OCI-LY7 (cell line): ENCODE data around the gene LSMEM2. TPM values are rescaled to one million over a fixed set of nuclear protein-coding genes. Genes with fewer than 3 reads are reported as not detected.

Source experiments
- BruUV-seq: library from RNA; stranded (reverse); fragments of 400-500 nt; replicated peaks from 2 replicates; lab custom pipeline; 2021; lab: Mats Ljungman, UMichigan
- CTCF ChIA-PET: fragments of 300-600 bp; sonication (Branson Sonifier 250); formaldehyde crosslinking; loops from one replicate; lab custom pipeline; 2022; ENCODE audit warnings: antibody characterized with exemption; ENCODE audit not compliant: unreplicated experiment; lab: Charles Lee
- POLR2A ChIA-PET: fragments of 300-600 bp; sonication (Branson Sonifier 250); formaldehyde crosslinking; loops from one replicate; lab custom pipeline; 2022; ENCODE audit warnings: antibody characterized with exemption; lab: Charles Lee
- DNase-seq: peaks from one replicate; pipeline ENCODE4 v3.0.0-alpha.2; 2015; ENCODE audit warnings: low spot score
- H2AFZ ChIP-seq: fragments of 200-600 bp; sonication (generic), shearing (Covaris generic); 2 replicates; pipeline ENCODE4 v1.6.1; 2014; ENCODE audit warnings: mild to moderate bottlenecking, antibody characterized with exemption, low read length, moderate library complexity
- H3K27ac ChIP-seq: fragments of 200-600 bp; sonication (generic); 2 replicates; pipeline ENCODE4 v1.5.1; 2014; ENCODE audit warnings: mixed run types, low read depth, mild to moderate bottlenecking, moderate library complexity, low read length, inconsistent platforms; ENCODE audit not compliant: poor library complexity, severe bottlenecking
- H3K36me3 ChIP-seq: fragments of 200-600 bp; sonication (generic); 2 replicates; pipeline ENCODE4 v1.6.1; 2014; ENCODE audit warnings: mild to moderate bottlenecking, antibody characterized with exemption, low read length, moderate library complexity, mixed read lengths; ENCODE audit not compliant: insufficient read depth
- H3K4me1 ChIP-seq: fragments of 200-600 bp; sonication (generic); 2 replicates; pipeline ENCODE4 v1.5.1; 2014; ENCODE audit warnings: mild to moderate bottlenecking, low read length; ENCODE audit not compliant: insufficient read depth, poor library complexity, severe bottlenecking
- H3K4me2 ChIP-seq: fragments of 200-600 bp; sonication (generic); 2 replicates; pipeline ENCODE4 v1.6.1; 2014; ENCODE audit warnings: mild to moderate bottlenecking, low read length
- H3K4me3 ChIP-seq: fragments of 200-600 bp; sonication (generic); 2 replicates; pipeline ENCODE4 v1.5.1; 2014; ENCODE audit warnings: mild to moderate bottlenecking, low read depth, low read length; ENCODE audit not compliant: poor library complexity, severe bottlenecking
- H3K79me2 ChIP-seq: fragments of 200-600 bp; sonication (generic); 2 replicates; pipeline ENCODE4 v1.6.1; 2016; ENCODE audit warnings: low read depth, mild to moderate bottlenecking, low read length, moderate library complexity, mixed read lengths; ENCODE audit not compliant: insufficient read depth
- H3K9me2 ChIP-seq: fragments of 200-600 bp; sonication (generic); 2 replicates; pipeline ENCODE4 v1.6.1; 2016; ENCODE audit warnings: mild to moderate bottlenecking, low read length, mixed read lengths; ENCODE audit not compliant: insufficient read depth
- H3K9me3 ChIP-seq: fragments of 200-600 bp; sonication (generic); 2 replicates; pipeline ENCODE4 v1.6.1; 2014; ENCODE audit warnings: mild to moderate bottlenecking, mixed run types, low read length, mixed read lengths
- H4K20me1 ChIP-seq: fragments of 200-600 bp; sonication (generic); 2 replicates; pipeline ENCODE4 v1.6.1; 2014; ENCODE audit warnings: mild to moderate bottlenecking, antibody characterized with exemption, low read length, moderate library complexity, mixed read lengths; ENCODE audit not compliant: insufficient read depth
- CTCF ChIP-seq: fragments of 200-600 bp; sonication (generic); conservative IDR thresholded peaks from 2 replicates; pipeline ENCODE4 v1.5.1; 2014; ENCODE audit warnings: mild to moderate bottlenecking, antibody characterized with exemption, low read length, moderate library complexity, mixed read lengths
- EZH2phosphoT487 ChIP-seq: fragments of 200-600 bp; sonication (generic); IDR thresholded peaks from 2 replicates; pipeline ENCODE4 v1.6.1; 2018; ENCODE audit warnings: low read depth, borderline replicate concordance, mild to moderate bottlenecking, mixed run types, antibody characterized with exemption, low read length, moderate library complexity, mixed read lengths
- intact Hi-C: fragments of 100-400 bp; cut with micrococcal nuclease; formaldehyde crosslinking; loops from one replicate; pipeline ENCODE4 v1.10.0; 2022; ENCODE audit not compliant: unreplicated experiment
- total RNA-seq, 2 experiments: library from RNA; depleted of rRNA in 1 of 2; stranded (reverse); fragments of >200 nt in 1 of 2; shearing (Covaris generic) in 1 of 2; gene quantifications; 2 replicates each; pipeline ENCODE4 v1.2.3, GENCODE V29; 2014 to 2022

The LSMEM2 gene
- total RNA-seq, 2 experiments from 2014 or later: not detected

- Histone ChIP-seq H3K4me3 (no peak overlapping the region), H4K20me1 (no peaks in the 10 kb centered on the region), H3K9me3 (no peaks in the 10 kb centered on the region), H3K4me1 (peaks cover 17% of the 10 kb centered on the region), H3K4me2 (no peak overlapping the region), H3K36me3 (peaks cover 10% of the 10 kb centered on the region), H3K79me2 (peaks cover 20% of the 10 kb centered on the region), H3K27ac (no peak overlapping the region), H3K9me2 (no peaks in the 10 kb centered on the region), H2AFZ (no peak overlapping the region)
- DNase-seq: no peak
- no TSS peak for BruUV-seq
- no peak for TF ChIP-seq CTCF
- TF ChIP-seq EZH2phosphoT487: no peak
- ChIA-PET POLR2A (no interaction called here), CTCF (interaction anchor here (0.6 kb wide), 1 partner anchor 1372 kb away, joined by 3 read pairs; no protein-coding TSS in a partner anchor)
- intact Hi-C loops: loop anchor here (5.0 kb wide), 1 partner anchor 43 kb away; no protein-coding TSS in a partner anchor
These were observed 15.9 kb downstream of the LSMEM2 start for GRCh38 chr3:50294492-50295403.

- Histone ChIP-seq H3K4me1 (peaks cover 25% of the 10 kb centered on the region), H3K9me2 (no peaks in the 10 kb centered on the region), H2AFZ (no peak overlapping the region), H3K36me3 (no peaks in the 10 kb centered on the region), H3K4me3 (no peak overlapping the region), H3K79me2 (peaks cover 14% of the 10 kb centered on the region), H3K9me3 (no peaks in the 10 kb centered on the region), H3K27ac (no peak overlapping the region), H3K4me2 (no peak overlapping the region), H4K20me1 (no peaks in the 10 kb centered on the region)
- BruUV-seq: no TSS peak
- intact Hi-C loops: loop anchor here (5.0 kb wide), 1 partner anchor 42 kb away; no protein-coding TSS in a partner anchor
- no peak for DNase-seq
- ChIA-PET POLR2A (no interaction called here), CTCF (interaction anchor here (0.6 kb wide), 1 partner anchor 1371 kb away, joined by 3 read pairs; no protein-coding TSS in a partner anchor)
- TF ChIP-seq EZH2phosphoT487 (no peak), CTCF (no peak)
These were observed 16.9 kb downstream of the LSMEM2 start for GRCh38 chr3:50295553-50296431.
